KOPT-K1 (cell line): Measurements from ENCODE around the gene TEX101.

Experiments
- H3K27ac ChIP-seq: fragments of 200-600 bp; sonication (generic); 2 replicates; pipeline ENCODE4 v1.5.1; 2016; ENCODE audit warnings: antibody characterized with exemption, mild to moderate bottlenecking, low read depth, low read length; ENCODE audit not compliant: poor library complexity, severe bottlenecking
- H3K36me3 ChIP-seq: fragments of 200-600 bp; sonication (generic); 2 replicates; pipeline ENCODE4 v1.5.1; 2017; ENCODE audit warnings: antibody characterized with exemption, mild to moderate bottlenecking, low read length, moderate library complexity; ENCODE audit not compliant: insufficient read depth
- H3K9me3 ChIP-seq: fragments of 200-600 bp; sonication (generic); 2 replicates; pipeline ENCODE4 v1.5.1; 2017; ENCODE audit warnings: antibody characterized with exemption, low read length, mild to moderate bottlenecking; ENCODE audit not compliant: insufficient read depth, poor library complexity, severe bottlenecking

The TEX101 gene

GRCh38 chr19:43395561-43395960 lies 19.1 kb upstream of the TEX101 start:
- Histone ChIP-seq H3K36me3 (no peaks in the 10 kb centered on the region), H3K9me3 (no peaks in the 10 kb centered on the region), H3K27ac (no peak overlapping the region)

GRCh38 chr19:43406297-43406696 lies 8.4 kb upstream of the TEX101 start:
- no peaks in the 10 kb centered on the region for H3K9me3 ChIP-seq
- H3K36me3 ChIP-seq: no peaks in the 10 kb centered on the region
- no peak overlapping the region for H3K27ac ChIP-seq

- Histone ChIP-seq H3K9me3 (peaks cover 6% of the 10 kb centered on the region), H3K27ac (no peak overlapping the region), H3K36me3 (no peaks in the 10 kb centered on the region)
Observed at GRCh38 chr19:43407416-43408005, 7.2 kb upstream of the TEX101 start.

GRCh38 chr19:43408043-43408442 lies 6.6 kb upstream of the TEX101 start:
- Histone ChIP-seq H3K27ac (no peak overlapping the region), H3K36me3 (no peaks in the 10 kb centered on the region), H3K9me3 (peaks cover 8% of the 10 kb centered on the region)

GRCh38 chr19:43409415-43409814 lies 5.3 kb upstream of the TEX101 start:
- no peaks in the 10 kb centered on the region for H3K36me3 ChIP-seq

GRCh38 chr19:43412441-43412840 lies 2.2 kb upstream of the TEX101 start:
- Histone ChIP-seq H3K9me3 (peaks cover 19% of the 10 kb centered on the region), H3K36me3 (no peaks in the 10 kb centered on the region), H3K27ac (no peak overlapping the region)

More at GRCh38 chr19:43409415-43409814, 5.3 kb upstream of the TEX101 start:
- Histone ChIP-seq H3K27ac (no peak overlapping the region), H3K9me3 (peaks cover 18% of the 10 kb centered on the region)

- Histone ChIP-seq H3K27ac (no peak overlapping the region), H3K36me3 (no peaks in the 10 kb centered on the region), H3K9me3 (peaks cover 17% of the 10 kb centered on the region)
Observed at GRCh38 chr19:43416951-43417623, 2.4 kb downstream of the TEX101 start.

GRCh38 chr19:43420954-43421353 lies 6.3 kb downstream of the TEX101 start:
- no peaks in the 10 kb centered on the region for H3K9me3 ChIP-seq
- H3K36me3 ChIP-seq: no peaks in the 10 kb centered on the region
- H3K27ac ChIP-seq: no peak overlapping the region

GRCh38 chr19:43422000-43422688 lies 7.5 kb downstream of the TEX101 start:
- Histone ChIP-seq H3K36me3 (no peaks in the 10 kb centered on the region), H3K27ac (no peak overlapping the region), H3K9me3 (no peaks in the 10 kb centered on the region)

- no peak overlapping the region for H3K27ac ChIP-seq
- no peaks in the 10 kb centered on the region for H3K36me3 ChIP-seq
- H3K9me3 ChIP-seq: no peaks in the 10 kb centered on the region
Observed at GRCh38 chr19:43422689-43423066, 8.0 kb downstream of the TEX101 start.

- Histone ChIP-seq H3K27ac (no peak overlapping the region), H3K36me3 (no peaks in the 10 kb centered on the region), H3K9me3 (no peaks in the 10 kb centered on the region)
Observed at GRCh38 chr19:43423779-43424178, 9.1 kb downstream of the TEX101 start.

GRCh38 chr19:43425567-43426392 lies 11.1 kb downstream of the TEX101 start:
- no peaks in the 10 kb centered on the region for H3K9me3 ChIP-seq
- H3K36me3 ChIP-seq: no peaks in the 10 kb centered on the region
- H3K27ac ChIP-seq: no peak overlapping the region

GRCh38 chr19:43429395-43429794 lies 14.7 kb downstream of the TEX101 start:
- Histone ChIP-seq H3K9me3 (no peaks in the 10 kb centered on the region), H3K36me3 (no peaks in the 10 kb centered on the region), H3K27ac (no peak overlapping the region)

- no peaks in the 10 kb centered on the region for H3K9me3 ChIP-seq
- H3K27ac ChIP-seq: no peak overlapping the region
Observed at GRCh38 chr19:43430142-43430710, 15.5 kb downstream of the TEX101 start.

GRCh38 chr19:43430976-43431375 lies 16.3 kb downstream of the TEX101 start:
- H3K27ac ChIP-seq: no peak overlapping the region
- H3K36me3 ChIP-seq: no peaks in the 10 kb centered on the region
- no peaks in the 10 kb centered on the region for H3K9me3 ChIP-seq

More at GRCh38 chr19:43430142-43430710, 15.5 kb downstream of the TEX101 start:
- no peaks in the 10 kb centered on the region for H3K36me3 ChIP-seq
